GM18507 (cell line): ENCODE results near the gene GAL3ST1.
A peak's percentile ranks its signal among the peaks of the same experiment; 100 is the strongest.
"Not testable (repeated sequence)": the region's sequence is repeated elsewhere in the genome, so short reads cannot be mapped to it uniquely, and the experiment has no call there.

Source experiments
- DNase-seq: peaks from one replicate; pipeline ENCODE4 v3.0.0; 2011; ENCODE audit warnings: low read depth; ENCODE audit not compliant: insufficient read length; ENCODE audit errors: extremely low spot score
- FAIRE-seq: peaks from 2 replicates; lab custom pipeline; 2011; peaks lifted over from hg19 to GRCh38; lab: Jason Lieb, UNC

GAL3ST1 gene

DNA sequence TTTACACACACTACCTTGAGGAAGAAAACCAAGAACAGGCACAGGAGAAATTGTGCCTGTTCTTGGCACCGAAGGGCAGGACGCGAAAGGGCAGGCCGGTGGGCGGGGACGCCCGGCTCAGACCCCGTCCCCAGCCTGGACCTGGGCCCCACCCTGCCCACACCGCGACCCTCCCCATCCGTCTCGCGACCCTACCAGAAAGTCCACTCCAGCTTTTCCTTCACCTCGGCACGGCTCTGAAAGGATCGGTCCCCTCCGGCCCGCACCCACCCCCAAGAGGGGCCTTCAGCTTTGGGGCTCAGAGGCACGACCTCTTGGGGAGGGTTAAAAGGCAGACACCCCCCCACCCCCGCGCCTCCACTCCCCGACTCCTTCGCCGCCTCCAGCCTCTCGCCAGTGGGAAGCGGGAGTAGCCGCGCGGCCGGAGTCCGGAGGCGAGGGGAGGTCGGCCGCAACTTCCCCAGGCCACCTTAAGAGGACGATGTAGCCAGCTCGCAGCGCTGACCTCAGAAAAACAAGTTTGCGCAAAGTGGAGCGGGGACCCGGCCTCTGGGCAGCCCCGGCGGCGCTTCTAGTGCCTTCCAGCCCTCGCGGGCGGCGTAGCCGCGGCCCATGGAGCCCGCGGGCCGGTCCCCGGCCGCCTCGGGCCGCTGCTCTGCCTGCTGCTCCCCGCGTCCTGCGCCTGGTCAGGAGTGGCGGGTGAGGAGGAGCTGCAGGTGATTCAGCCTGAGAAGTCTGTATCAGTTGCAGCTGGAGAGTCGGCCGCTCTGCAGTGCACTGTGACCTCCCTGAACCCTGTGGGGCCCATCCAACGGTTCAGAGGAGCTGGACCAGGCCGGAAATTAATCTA is 32.3 kb downstream of the GAL3ST1 start:
- no peak for FAIRE-seq
- DNase-seq, result no peak

DNA sequence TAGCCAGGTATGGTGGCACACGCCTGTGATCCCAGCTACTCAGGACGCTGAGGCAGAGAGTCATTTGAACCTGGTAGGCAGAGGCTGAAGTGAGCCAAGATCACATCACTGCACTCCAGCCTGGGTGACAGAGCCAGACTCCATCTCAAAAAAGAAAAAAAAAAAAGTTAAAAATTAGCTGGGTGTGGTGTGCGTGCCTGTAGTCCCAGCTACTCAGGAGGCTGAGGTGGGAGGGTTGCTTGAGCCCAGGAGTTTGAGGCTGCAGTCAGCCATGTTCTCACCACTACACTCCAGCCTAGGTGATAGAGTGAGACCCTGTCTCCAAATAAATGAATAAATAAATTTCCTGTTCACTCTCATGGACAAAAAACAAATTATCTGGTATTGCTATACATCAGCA is 33.0 kb downstream of the GAL3ST1 start:
- FAIRE-seq, DNase-seq: not testable (repeated sequence)

DNA sequence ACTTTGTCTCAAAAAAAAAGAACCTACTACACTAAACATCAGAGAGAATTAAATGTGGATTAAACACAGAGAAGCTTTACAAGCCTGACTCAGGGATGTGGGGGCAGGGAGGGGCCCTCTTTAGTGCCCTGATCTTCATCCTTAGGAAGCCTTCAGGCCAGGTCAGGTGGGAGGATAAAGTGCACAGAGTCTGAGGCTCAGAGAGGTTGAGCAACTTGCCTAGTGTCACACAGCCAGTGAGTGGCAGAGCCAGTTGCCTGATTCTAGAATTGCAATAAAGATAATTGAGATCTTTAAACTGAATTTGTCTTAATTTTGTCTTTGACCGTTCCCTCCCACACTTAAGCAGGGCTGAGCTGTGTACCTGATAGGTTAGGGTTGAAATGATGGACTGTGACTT is 35.1 kb downstream of the GAL3ST1 start:
- no peak for DNase-seq

DNA sequence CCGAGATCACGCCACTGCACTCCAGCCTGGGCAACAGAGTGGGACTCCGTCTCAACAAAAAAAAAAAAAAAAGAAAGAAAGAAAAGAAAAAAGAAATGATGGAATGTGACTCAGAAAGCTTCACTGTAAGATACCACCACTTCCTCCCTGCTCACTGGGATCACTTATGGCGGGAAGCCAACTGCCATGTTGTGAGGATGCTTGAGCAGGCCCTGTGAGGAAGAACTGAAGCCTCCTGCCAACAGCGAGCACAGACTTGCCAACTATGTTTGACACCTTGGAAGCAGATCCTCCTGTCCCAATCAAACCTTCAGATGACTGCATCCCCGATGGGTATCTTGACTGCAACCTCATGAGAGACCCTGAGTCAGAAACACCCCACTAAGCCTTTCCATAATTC is 36.2 kb downstream of the GAL3ST1 start:
- FAIRE-seq, result no peak
- DNase-seq, result no peak

More for the DNA sequence above, 35.1 kb downstream of the GAL3ST1 start:
- no peak for FAIRE-seq

DNA sequence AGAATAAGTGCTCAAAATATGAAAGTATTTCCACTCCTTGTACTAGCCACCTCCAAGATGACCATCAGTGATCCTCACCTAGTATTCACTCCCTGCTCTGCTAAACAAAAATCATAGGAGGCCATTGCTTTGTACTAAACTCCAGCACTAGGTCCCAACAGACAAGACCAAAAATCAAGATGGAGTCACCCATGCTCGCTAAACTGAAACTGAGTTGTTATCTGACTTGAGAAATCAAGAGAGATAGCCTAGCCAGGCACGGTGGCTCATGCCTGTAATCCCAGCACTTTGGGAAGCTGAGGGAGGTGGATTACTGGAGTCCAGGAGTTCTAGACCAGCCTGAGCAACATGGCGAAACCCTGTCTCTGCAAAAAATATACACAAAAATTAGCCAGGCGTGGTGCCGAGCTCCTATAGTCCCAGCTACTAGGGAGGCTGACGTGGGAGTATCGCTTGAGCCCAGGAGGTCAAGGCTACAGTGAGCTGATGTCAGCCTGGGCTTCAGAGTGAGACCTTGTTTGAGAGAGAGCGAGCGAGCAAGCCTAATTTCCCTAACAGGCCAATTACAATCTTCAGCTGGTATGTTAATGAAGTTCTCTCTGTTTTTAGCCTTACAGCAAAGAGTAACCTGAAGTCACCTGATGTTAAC is 37.3 kb downstream of the GAL3ST1 start:
- DNase-seq (no peak), FAIRE-seq (no peak)

DNA sequence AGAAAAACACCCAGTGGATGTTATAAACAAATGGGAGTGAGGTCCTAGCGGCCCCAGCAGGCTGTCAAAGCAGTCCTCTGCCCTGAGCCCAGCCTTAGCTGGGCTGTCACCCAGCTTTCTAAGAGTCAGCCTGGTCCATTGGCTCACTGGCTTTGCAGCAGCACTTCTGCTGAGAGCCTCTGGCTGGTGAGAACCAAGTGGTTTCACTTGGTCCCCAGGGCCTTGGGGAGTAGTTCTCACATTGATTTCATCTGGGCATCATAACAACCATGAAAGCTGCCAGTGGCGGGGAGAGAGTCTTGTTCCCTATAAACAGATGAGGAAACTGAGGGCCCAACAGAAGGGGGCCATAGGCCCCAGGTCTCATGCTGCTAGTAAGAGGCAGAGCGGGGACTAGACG is 39.3 kb downstream of the GAL3ST1 start:
- FAIRE-seq, result peak; percentile 24
- DNase-seq, result no peak

DNA sequence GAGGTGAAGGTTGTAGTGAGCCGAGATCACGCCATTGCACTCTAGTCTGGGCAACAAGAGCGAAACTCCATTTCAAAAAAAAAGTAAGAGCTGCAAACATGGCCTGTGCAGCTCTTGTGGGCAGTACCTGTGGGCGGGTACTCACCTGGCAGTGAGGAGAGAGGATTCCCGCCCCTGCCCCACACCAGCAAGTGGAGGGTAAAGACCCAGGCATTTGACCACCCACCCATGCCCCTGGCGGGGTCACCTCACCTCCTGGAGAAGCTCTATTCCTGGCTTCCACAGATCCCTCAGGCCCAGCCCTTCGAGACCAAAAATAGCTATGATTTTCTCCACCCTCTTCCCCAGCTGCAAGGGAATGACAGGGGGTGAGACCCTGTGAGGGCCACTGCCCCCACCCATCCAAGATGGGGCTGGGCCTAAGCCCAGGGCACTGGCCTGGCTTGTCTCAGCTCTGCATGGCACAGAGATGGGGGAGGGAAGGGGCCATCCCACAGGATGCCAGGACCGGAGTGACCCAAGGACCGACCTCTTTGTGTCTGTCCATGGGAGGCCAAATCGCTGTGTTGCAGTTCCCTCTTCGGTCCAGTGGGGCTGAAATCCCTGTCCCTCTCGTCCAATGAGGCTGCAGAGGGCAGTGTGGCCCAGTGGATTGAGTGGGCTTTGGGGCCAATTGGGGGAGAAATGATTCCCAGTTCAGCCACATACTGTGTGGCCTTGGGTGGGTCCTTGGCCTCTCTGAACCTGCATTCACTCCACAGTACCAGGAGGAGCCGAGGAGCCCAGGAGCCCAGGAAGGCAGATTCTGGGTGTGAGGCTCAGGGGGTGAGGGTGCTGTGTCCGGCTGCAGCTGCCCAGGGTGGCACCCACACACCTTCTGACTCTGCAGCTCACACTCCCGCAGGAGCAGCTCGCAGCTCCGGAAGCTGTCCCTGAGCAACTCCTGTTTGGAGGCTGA is 42.5 kb downstream of the GAL3ST1 start:
- no peak for DNase-seq
- no peak for FAIRE-seq

DNA sequence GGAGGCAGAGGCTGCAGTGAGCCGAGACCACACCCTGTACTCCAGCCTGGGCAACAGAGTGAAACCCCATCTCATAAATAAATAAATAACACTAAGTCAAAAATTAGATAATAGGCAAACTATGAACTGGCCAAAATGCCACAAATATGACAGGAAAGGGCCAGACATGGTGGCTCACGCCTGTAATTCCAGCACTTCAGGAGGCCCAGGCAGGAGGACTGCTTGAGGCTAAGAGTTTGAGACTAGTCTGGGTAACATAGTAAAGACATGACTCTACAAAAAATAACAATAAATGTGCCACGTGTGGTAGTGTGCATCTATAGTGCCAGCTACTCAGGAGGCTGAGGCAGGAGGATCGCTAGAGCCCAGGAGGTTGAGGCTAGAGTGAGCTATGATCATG is 47.8 kb downstream of the GAL3ST1 start:
- no peak for FAIRE-seq
- DNase-seq, result no peak

DNA sequence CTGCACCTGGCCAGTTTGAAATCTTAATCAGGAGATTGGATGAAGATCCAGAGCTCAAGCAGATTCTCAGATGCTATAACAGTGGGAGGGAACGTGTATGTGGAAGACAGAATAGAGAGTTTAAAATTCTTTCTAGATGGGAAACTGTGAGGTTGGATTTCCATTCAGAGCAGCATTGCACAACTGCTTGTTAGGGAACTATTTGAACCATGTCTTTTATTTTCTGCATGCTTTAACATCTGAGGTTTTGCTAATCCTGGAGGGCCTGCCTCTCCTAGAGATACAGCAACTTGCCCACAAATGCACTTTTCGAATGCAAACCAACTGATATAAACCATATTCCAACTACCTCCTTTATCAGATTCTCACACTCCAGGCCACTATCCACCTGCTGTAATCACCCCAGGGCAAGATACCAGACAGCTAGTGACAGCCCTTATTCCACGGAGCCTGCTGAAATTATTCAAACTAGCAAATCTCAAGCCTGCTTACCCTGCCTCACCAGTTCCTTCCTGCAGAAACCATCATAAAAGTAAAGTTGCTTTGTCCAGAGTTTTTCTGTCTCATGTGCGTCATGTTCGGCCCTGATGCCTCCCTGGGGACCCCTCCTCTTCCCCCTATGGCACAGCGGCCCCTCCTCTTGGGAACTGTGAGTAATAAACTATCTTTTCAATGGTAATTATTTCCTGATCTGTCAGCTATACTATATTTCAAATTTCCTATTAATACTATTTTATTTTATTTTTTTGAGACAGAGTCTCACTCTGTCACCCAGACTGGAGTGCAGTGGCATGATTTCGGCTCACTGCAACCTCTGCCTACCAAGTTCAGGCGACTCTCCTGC is 50.6 kb downstream of the GAL3ST1 start:
- FAIRE-seq, result no peak
- DNase-seq, result no peak

DNA sequence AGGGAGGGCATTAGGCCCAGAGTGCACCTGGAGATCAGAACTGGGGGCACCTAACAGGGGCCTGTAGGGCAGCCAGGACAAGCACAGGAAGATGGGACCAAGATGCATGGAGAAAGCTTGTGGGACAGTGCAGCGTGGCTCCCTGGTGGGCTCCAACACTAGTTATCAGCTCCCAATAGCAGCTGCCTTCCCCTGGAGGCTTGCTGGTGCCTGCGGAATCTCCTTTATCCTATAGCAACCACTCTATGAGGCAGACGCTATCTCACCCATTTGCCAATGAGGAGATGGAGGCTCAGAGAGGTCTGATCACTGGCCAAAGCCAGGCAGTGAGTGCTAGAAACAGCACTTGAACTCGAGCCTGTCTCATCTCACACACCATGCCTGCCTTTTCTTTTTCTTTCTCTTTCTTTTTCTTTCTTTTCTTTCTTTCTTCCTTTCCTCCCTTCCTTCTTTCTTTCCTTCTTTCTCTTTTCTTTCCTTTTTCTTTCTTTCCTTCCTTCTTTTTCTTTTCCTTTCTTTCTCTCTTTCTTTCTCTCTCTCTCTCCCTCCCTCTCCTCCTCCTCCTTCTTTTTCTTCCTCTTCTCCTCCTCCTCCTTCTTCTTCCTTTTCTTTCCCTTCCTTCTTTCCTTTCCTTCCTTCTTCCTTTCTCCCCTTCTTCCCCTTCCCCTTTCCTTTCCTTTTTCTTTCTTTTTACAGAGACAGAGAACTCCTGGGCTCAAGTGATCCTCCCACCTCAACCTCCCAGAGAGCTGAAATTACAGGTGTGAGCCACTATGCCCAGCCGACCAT is 52.9 kb downstream of the GAL3ST1 start:
- DNase-seq (no peak), FAIRE-seq (no peak)

DNA sequence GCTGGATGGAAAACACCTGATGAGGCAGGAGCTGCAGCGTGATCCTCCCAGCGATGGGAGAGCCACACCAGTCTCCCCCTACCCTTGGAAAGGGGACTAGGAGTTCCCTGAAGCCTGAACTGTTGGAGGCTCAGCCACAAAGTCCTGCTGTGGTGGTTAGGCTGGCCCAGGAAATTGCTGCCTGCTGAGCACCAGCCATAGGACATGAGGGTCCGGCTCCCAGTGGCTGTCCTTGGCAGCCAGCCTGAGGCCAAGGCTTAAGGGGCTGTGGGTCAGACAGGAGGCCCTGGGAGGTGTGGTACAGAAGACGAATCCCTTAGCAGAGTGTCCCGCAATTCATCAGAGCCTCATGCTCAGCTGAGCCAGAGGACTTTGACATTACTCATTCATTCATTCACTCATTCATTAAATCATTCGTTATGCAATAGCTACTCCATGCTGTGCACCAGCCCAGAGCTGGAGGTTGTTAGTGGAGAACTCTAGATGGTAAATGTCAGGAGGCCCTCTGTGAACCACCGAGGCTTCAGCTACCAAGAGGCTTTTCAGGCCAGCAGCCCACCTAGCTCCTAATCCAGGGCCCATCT is 54.5 kb downstream of the GAL3ST1 start:
- DNase-seq, result no peak
- FAIRE-seq, result no peak

DNA sequence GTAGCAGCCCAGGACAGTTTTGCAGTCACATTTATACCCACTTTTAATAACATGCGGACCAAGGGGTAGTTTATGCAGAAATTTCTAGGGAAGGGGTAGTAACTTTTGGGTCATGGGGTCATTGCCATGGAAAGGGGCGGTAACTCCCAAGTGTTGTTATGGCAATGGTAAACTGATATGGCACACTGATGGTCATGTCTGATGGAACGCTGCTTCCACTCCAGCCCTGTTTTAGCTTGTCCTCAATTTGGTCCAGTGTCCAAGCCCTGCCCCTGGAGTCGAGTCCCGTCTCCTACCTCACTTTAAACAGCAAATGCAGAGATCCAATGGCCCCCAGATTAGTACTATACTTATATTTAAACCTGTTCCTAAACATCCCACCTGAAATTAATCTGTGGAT is 57.7 kb downstream of the GAL3ST1 start:
- FAIRE-seq (no peak), DNase-seq (no peak)

DNA sequence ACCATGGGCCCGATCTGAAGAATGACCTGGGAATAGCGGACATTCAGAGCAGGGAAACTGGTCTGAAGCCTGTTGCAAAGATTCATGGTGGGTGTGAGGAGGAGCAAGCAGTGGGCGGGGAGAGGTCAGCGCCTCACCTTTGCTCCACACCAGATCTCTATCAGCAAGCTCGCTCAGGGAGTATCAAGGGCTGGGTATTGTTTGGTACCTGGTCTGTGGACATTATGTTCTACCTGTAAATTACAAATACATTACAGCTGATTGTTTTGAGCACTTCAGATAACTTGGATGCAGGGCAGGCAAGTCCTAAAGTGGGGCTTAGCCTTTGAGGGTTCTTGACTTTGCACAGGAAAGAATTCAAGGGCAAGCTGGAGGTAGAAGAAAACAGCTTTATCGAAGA is 58.2 kb downstream of the GAL3ST1 start:
- no peak for FAIRE-seq
- no peak for DNase-seq

DNA sequence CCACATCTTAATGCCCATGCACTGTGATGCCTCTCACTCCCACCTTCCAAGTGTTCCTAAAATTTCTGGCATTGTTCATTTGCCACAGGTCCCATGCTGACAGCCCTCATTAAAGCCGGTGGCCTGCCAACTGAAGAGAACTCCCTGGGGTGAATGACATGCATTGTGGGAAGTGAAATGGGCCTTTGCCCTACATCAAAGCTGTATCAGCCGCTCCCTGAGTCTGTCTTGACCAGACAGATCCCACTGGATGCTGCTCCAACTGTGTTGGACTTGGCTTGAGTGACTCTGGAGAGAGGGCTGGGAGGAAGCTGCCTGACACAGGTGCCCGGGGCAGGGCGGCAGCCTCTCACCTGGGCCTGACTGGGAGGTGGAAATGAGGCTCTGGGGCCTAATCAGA is 60.2 kb downstream of the GAL3ST1 start:
- DNase-seq (no peak), FAIRE-seq (no peak)

DNA sequence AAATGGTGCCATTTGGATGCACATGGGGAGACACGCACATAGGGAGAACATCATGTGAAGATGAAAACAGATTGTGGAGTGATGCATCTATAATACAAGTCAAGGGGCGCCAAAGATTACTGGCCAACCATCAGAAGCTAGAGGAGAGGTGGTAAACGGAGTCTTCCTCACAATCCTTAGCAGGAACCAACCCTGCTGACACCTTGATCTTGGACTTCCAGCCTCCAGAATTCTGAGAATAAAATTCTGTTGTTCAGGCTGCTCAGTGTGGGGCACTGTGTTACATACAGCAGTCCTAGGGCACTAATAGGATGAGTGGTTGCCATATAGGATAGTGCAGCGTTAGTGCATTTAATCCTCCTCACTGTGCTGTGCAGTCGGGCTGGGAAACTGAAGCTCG is 61.0 kb downstream of the GAL3ST1 start:
- no peak for FAIRE-seq
- no peak for DNase-seq

DNA sequence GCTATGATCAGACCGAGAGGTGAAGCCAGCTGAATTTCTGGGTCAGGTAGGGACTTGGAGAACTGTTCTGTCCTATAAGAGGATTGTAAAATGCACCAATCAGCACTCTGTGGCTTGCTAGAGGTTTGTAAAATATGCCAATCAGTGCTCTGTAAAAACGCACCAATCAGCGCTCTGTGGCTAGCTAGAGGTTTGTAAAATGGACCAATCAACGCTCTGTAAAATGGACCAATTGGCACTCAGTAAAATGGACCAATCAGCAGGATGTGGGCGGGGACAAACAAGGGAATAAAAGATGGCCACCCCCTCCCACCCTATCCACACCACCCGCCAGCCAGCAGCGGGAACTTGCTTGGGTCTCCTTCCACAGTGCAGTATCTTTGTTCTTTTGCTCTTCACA is 62.6 kb downstream of the GAL3ST1 start:
- FAIRE-seq (no peak), DNase-seq (no peak)

DNA sequence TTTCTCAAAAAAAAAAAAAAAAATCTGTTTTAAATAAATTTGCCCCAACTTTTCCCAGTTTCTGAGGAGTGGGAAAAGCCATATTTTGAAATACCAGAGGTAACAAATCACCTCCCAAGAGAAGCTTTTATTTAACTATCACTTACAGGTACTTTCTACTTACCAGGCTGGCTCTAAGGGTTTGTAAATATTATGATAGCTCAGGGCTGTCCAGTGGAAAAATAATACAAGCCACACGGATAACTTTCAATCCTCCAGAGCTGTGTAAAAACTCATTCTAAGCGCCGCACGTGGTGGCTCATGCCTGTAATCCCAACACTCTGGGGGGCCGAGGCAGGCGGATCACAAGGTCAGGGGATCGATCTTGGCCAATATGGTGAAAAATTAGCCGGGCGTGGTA is 63.4 kb downstream of the GAL3ST1 start:
- DNase-seq (no peak), FAIRE-seq (no peak)

DNA sequence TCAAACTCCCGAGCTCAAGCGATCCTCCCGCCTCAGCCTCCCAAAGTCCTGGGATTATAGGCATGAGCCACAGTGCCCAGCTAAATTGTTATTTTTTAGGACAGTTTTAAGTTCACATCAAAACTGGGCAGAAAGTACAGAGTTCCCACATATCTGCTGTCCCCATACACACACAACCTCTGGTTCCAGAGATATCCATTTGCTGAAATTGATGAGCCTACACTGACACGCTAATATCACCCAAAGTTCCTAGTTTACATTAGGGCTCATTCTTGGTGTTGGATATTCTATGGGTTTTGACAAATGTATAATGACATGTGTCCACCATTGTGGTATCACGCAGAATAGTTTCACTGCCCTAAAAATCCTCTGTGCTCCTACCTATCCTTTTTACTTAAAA is 66.2 kb downstream of the GAL3ST1 start:
- DNase-seq (no peak), FAIRE-seq (no peak)
